ENCODE data around the gene PPOX.

DNA sequence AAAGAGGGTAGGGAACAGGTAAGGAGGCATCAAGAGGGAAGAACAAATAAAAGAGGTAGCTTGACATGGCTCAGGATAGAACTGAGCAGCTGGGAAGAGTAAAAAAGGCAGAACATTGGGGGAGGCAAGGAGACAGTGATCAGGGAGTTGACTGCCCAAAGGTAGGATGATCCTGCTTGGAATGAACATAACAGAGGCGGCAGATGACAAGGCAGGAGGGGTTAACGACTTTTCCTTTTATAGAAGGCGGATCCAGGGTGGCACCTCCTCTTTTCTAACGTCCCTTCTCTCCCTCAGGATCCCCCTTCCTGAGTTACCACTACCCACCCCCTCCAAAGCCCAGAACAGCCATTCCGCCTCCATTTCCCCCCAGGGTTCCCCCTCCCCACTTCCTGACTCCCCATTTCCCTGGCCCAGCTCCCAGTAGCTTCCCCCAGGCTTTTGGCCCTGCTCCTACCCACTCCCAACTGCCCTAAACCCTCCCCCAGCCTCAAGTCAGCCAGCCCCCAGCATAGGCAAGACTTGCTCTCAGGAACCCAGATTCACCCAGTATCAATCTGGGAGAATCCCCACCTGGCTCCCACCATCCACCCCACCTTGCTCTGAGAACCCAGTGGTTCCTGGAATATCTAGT, 33.4 kb downstream of the PPOX start:
- TF ChIP-seq, protein P1, sequence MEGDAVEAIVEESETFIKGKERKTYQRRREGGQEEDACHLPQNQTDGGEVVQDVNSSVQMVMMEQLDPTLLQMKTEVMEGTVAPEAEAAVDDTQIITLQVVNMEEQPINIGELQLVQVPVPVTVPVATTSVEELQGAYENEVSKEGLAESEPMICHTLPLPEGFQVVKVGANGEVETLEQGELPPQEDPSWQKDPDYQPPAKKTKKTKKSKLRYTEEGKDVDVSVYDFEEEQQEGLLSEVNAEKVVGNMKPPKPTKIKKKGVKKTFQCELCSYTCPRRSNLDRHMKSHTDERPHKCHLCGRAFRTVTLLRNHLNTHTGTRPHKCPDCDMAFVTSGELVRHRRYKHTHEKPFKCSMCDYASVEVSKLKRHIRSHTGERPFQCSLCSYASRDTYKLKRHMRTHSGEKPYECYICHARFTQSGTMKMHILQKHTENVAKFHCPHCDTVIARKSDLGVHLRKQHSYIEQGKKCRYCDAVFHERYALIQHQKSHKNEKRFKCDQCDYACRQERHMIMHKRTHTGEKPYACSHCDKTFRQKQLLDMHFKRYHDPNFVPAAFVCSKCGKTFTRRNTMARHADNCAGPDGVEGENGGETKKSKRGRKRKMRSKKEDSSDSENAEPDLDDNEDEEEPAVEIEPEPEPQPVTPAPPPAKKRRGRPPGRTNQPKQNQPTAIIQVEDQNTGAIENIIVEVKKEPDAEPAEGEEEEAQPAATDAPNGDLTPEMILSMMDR (IDR thresholded peaks at IDR 0.05) = no peak
- no peak for TF ChIP-seq ZFX (IDR thresholded peaks at IDR 0.05; ENCODE audit: borderline replicate concordance)
